OCI-LY7 (cell line): ENCODE results near the gene DIP2C. TPM values are rescaled to one million over a fixed set of nuclear protein-coding genes. Genes with fewer than 3 reads are reported as not detected.
A peak's percentile ranks its signal among the peaks of the same experiment; 100 is the strongest.

Experiments used
- BruUV-seq: library from RNA; stranded (reverse); fragments of 400-500 nt; replicated peaks from 2 replicates; lab custom pipeline; 2021; lab: Mats Ljungman, UMichigan
- CTCF ChIA-PET: fragments of 300-600 bp; sonication (Branson Sonifier 250); formaldehyde crosslinking; loops from one replicate; lab custom pipeline; 2022; ENCODE audit warnings: antibody characterized with exemption; ENCODE audit not compliant: unreplicated experiment; lab: Charles Lee
- POLR2A ChIA-PET: fragments of 300-600 bp; sonication (Branson Sonifier 250); formaldehyde crosslinking; loops from one replicate; lab custom pipeline; 2022; ENCODE audit warnings: antibody characterized with exemption; lab: Charles Lee
- DNase-seq: peaks from one replicate; pipeline ENCODE4 v3.0.0-alpha.2; 2015; ENCODE audit warnings: low spot score
- H2AFZ ChIP-seq: fragments of 200-600 bp; sonication (generic), shearing (Covaris generic); 2 replicates; pipeline ENCODE4 v1.6.1; 2014; ENCODE audit warnings: mild to moderate bottlenecking, antibody characterized with exemption, low read length, moderate library complexity
- H3K27ac ChIP-seq: fragments of 200-600 bp; sonication (generic); 2 replicates; pipeline ENCODE4 v1.5.1; 2014; ENCODE audit warnings: mixed run types, low read depth, mild to moderate bottlenecking, moderate library complexity, low read length, inconsistent platforms; ENCODE audit not compliant: poor library complexity, severe bottlenecking
- H3K36me3 ChIP-seq: fragments of 200-600 bp; sonication (generic); 2 replicates; pipeline ENCODE4 v1.6.1; 2014; ENCODE audit warnings: mild to moderate bottlenecking, antibody characterized with exemption, low read length, moderate library complexity, mixed read lengths; ENCODE audit not compliant: insufficient read depth
- H3K4me1 ChIP-seq: fragments of 200-600 bp; sonication (generic); 2 replicates; pipeline ENCODE4 v1.5.1; 2014; ENCODE audit warnings: mild to moderate bottlenecking, low read length; ENCODE audit not compliant: insufficient read depth, poor library complexity, severe bottlenecking
- H3K4me2 ChIP-seq: fragments of 200-600 bp; sonication (generic); 2 replicates; pipeline ENCODE4 v1.6.1; 2014; ENCODE audit warnings: mild to moderate bottlenecking, low read length
- H3K4me3 ChIP-seq: fragments of 200-600 bp; sonication (generic); 2 replicates; pipeline ENCODE4 v1.5.1; 2014; ENCODE audit warnings: mild to moderate bottlenecking, low read depth, low read length; ENCODE audit not compliant: poor library complexity, severe bottlenecking
- H3K79me2 ChIP-seq: fragments of 200-600 bp; sonication (generic); 2 replicates; pipeline ENCODE4 v1.6.1; 2016; ENCODE audit warnings: low read depth, mild to moderate bottlenecking, low read length, moderate library complexity, mixed read lengths; ENCODE audit not compliant: insufficient read depth
- H3K9me2 ChIP-seq: fragments of 200-600 bp; sonication (generic); 2 replicates; pipeline ENCODE4 v1.6.1; 2016; ENCODE audit warnings: mild to moderate bottlenecking, low read length, mixed read lengths; ENCODE audit not compliant: insufficient read depth
- H3K9me3 ChIP-seq: fragments of 200-600 bp; sonication (generic); 2 replicates; pipeline ENCODE4 v1.6.1; 2014; ENCODE audit warnings: mild to moderate bottlenecking, mixed run types, low read length, mixed read lengths
- H4K20me1 ChIP-seq: fragments of 200-600 bp; sonication (generic); 2 replicates; pipeline ENCODE4 v1.6.1; 2014; ENCODE audit warnings: mild to moderate bottlenecking, antibody characterized with exemption, low read length, moderate library complexity, mixed read lengths; ENCODE audit not compliant: insufficient read depth
- CTCF ChIP-seq: fragments of 200-600 bp; sonication (generic); conservative IDR thresholded peaks from 2 replicates; pipeline ENCODE4 v1.5.1; 2014; ENCODE audit warnings: mild to moderate bottlenecking, antibody characterized with exemption, low read length, moderate library complexity, mixed read lengths
- EZH2phosphoT487 ChIP-seq: fragments of 200-600 bp; sonication (generic); IDR thresholded peaks from 2 replicates; pipeline ENCODE4 v1.6.1; 2018; ENCODE audit warnings: low read depth, borderline replicate concordance, mild to moderate bottlenecking, mixed run types, antibody characterized with exemption, low read length, moderate library complexity, mixed read lengths
- intact Hi-C: fragments of 100-400 bp; cut with micrococcal nuclease; formaldehyde crosslinking; loops from one replicate; pipeline ENCODE4 v1.10.0; 2022; ENCODE audit not compliant: unreplicated experiment
- total RNA-seq, 2 experiments: library from RNA; depleted of rRNA in 1 of 2; stranded (reverse); fragments of >200 nt in 1 of 2; shearing (Covaris generic) in 1 of 2; gene quantifications; 2 replicates each; pipeline ENCODE4 v1.2.3, GENCODE V29; 2014 to 2022

Gene DIP2C
- total RNA-seq, 2 experiments from 2014 or later: 10.9 to 29.5 TPM

GRCh38 chr10:366186-366585, 323.3 kb downstream of the DIP2C start:
- Histone ChIP-seq H4K20me1 (no peaks in the 10 kb centered on the region), H3K36me3 (peaks cover 75% of the 10 kb centered on the region), H3K4me3 (peak overlapping the region; percentile 3), H3K27ac (peak overlapping the region; percentile 14), H3K4me1 (peaks cover 38% of the 10 kb centered on the region), H2AFZ (no peak overlapping the region), H3K9me2 (no peaks in the 10 kb centered on the region), H3K79me2 (no peaks in the 10 kb centered on the region), H3K9me3 (no peaks in the 10 kb centered on the region), H3K4me2 (peak overlapping the region; percentile 49)
- no TSS peak for BruUV-seq
- no peak for TF ChIP-seq CTCF
- TF ChIP-seq EZH2phosphoT487: no peak
- POLR2A ChIA-PET: interaction anchor here (0.6 kb wide), 1 partner anchor 156 kb away, joined by 3 read pairs; no protein-coding TSS in a partner anchor
- CTCF ChIA-PET: no interaction called here
- intact Hi-C loops: loop anchor here (1.0 to 5.0 kb wide), 3 partner anchors 77 to 161 kb away; no protein-coding TSS in a partner anchor
- DNase-seq: peak; percentile 76

GRCh38 chr10:364267-364775, 325.1 kb downstream of the DIP2C start:
- H3K4me3 ChIP-seq: no peak overlapping the region
- H3K79me2 ChIP-seq: no peaks in the 10 kb centered on the region
- H2AFZ ChIP-seq: no peak overlapping the region
- no peak overlapping the region for H3K4me2 ChIP-seq
- ChIA-PET CTCF (no interaction called here), POLR2A (no interaction called here)
- H4K20me1 ChIP-seq: no peaks in the 10 kb centered on the region
- intact Hi-C loops: no loop called here
- no peak for DNase-seq
- peaks cover 38% of the 10 kb centered on the region for H3K4me1 ChIP-seq
- no TSS peak for BruUV-seq
- TF ChIP-seq CTCF (no peak), EZH2phosphoT487 (no peak)
- H3K9me2 ChIP-seq: no peaks in the 10 kb centered on the region
- H3K36me3 ChIP-seq: peaks cover 85% of the 10 kb centered on the region
- H3K27ac ChIP-seq: no peak overlapping the region
- H3K9me3 ChIP-seq: no peaks in the 10 kb centered on the region

- TF ChIP-seq CTCF (no peak), EZH2phosphoT487 (no peak)
- POLR2A ChIA-PET: no interaction called here
- Histone ChIP-seq H3K36me3 (peaks cover 81% of the 10 kb centered on the region), H3K4me1 (peaks cover 28% of the 10 kb centered on the region), H3K4me2 (no peak overlapping the region), H3K79me2 (no peaks in the 10 kb centered on the region), H3K9me3 (no peaks in the 10 kb centered on the region), H3K9me2 (no peaks in the 10 kb centered on the region), H3K4me3 (no peak overlapping the region), H4K20me1 (no peaks in the 10 kb centered on the region), H2AFZ (no peak overlapping the region), H3K27ac (no peak overlapping the region)
- intact Hi-C loops: no loop called here
- DNase-seq: no peak
- BruUV-seq: no TSS peak
- CTCF ChIA-PET: interaction anchor here (0.5 kb wide), 1 partner anchor 254 kb away, joined by 4 read pairs; no protein-coding TSS in a partner anchor
Observed at GRCh38 chr10:363152-363551, 326.3 kb downstream of the DIP2C start.
